ENCODE results near the gene ORC4.

The ORC4 gene

DNA sequence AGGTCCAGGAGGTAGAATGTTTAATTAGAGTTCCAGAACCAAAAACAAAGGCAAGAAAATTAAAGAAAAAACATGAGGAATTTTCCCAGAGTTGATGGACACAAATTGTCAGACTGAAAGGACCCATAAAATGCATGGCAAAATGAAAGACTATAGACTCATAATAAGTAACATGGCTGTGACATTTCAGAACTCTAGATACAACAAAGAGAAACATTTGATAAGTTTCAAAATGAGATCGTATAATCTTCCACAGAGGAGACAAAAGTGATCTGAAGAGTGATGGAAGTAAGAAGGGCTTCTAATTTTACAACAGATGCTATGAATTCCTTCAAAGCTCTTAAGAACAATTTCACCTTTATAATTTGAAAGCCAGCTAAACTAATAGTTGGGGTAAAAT is 20.4 kb downstream of the ORC4 start:
- no peak for TF ChIP-seq CREB1 (IDR thresholded peaks at IDR 0.05; ENCODE audit: low read depth)

DNA sequence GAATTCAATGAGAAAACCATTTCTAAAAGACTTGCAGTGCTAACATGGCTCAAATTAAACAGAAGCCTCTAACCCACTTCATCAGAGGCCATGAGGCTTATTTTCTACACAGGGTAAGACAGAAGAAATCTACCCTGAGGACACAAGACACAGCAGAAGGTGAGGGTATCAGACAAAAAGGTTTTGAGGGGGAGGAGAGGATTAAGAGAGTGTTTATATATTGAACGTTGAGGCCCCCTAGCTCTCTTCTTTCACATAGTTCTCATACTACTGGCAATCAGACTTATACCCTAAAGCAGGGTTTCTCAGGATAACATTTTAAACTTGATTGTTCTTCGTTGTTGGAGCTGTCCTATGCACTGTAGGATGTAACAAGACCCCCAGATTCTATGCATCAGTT is 21.4 kb downstream of the ORC4 start:
- TF ChIP-seq NFIC (IDR thresholded peaks at IDR 0.05) (no peak), RAD21 (IDR thresholded peaks at IDR 0.05; ENCODE audit: low read depth) (no peak), CEBPB (IDR thresholded peaks at IDR 0.05) (no peak), TAF1 (IDR thresholded peaks at IDR 0.05; ENCODE audit: low read depth) (no peak), YY1 (IDR thresholded peaks at IDR 0.05; ENCODE audit: low read depth) (no peak)
- TF ChIP-seq, protein P1, sequence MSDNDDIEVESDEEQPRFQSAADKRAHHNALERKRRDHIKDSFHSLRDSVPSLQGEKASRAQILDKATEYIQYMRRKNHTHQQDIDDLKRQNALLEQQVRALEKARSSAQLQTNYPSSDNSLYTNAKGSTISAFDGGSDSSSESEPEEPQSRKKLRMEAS (IDR thresholded peaks at IDR 0.05) = no peak

DNA sequence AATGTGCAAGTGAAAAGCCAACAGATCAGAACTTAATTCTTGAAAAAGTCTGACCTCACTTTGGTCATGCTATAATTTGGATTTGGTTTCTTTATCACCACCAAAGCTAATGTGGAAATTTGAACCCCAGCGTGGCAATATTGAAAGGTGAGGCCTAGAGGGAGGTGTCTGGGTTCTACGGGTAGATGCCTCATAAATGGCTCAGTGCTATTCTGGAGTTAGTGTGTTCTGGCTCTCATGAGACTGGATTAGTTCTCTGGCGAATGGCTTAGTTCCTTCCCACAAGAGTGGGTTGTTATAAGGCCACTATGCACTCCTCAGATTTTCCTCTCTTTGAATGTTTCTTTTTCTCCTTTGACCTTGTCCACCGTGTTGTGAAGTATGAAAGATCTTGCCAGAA is 22.3 kb downstream of the ORC4 start:
- TF ChIP-seq YY1 (IDR thresholded peaks at IDR 0.05; ENCODE audit: low read depth) = no peak
- no peak for TF ChIP-seq CEBPB (IDR thresholded peaks at IDR 0.05)
- no peak for TF ChIP-seq ZBTB7A (IDR thresholded peaks at IDR 0.05; ENCODE audit: low read depth)
- no peak for TF ChIP-seq NFIC (IDR thresholded peaks at IDR 0.05)
- TF ChIP-seq FOXM1 (IDR thresholded peaks at IDR 0.05; ENCODE audit: borderline replicate concordance, low read depth) = no peak
- TF ChIP-seq, protein P1 (IDR thresholded peaks at IDR 0.05) = no peak
- TF ChIP-seq TAF1 (IDR thresholded peaks at IDR 0.05; ENCODE audit: low read depth) = no peak
- TF ChIP-seq TEAD4 (IDR thresholded peaks at IDR 0.05) = no peak
- TF ChIP-seq, protein P2, sequence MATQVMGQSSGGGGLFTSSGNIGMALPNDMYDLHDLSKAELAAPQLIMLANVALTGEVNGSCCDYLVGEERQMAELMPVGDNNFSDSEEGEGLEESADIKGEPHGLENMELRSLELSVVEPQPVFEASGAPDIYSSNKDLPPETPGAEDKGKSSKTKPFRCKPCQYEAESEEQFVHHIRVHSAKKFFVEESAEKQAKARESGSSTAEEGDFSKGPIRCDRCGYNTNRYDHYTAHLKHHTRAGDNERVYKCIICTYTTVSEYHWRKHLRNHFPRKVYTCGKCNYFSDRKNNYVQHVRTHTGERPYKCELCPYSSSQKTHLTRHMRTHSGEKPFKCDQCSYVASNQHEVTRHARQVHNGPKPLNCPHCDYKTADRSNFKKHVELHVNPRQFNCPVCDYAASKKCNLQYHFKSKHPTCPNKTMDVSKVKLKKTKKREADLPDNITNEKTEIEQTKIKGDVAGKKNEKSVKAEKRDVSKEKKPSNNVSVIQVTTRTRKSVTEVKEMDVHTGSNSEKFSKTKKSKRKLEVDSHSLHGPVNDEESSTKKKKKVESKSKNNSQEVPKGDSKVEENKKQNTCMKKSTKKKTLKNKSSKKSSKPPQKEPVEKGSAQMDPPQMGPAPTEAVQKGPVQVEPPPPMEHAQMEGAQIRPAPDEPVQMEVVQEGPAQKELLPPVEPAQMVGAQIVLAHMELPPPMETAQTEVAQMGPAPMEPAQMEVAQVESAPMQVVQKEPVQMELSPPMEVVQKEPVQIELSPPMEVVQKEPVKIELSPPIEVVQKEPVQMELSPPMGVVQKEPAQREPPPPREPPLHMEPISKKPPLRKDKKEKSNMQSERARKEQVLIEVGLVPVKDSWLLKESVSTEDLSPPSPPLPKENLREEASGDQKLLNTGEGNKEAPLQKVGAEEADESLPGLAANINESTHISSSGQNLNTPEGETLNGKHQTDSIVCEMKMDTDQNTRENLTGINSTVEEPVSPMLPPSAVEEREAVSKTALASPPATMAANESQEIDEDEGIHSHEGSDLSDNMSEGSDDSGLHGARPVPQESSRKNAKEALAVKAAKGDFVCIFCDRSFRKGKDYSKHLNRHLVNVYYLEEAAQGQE (IDR thresholded peaks at IDR 0.05; ENCODE audit: low read depth) = no peak
- TF ChIP-seq, protein P3, sequence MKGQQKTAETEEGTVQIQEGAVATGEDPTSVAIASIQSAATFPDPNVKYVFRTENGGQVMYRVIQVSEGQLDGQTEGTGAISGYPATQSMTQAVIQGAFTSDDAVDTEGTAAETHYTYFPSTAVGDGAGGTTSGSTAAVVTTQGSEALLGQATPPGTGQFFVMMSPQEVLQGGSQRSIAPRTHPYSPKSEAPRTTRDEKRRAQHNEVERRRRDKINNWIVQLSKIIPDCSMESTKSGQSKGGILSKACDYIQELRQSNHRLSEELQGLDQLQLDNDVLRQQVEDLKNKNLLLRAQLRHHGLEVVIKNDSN (IDR thresholded peaks at IDR 0.05) = no peak
- TF ChIP-seq TCF12 (IDR thresholded peaks at IDR 0.05; ENCODE audit: low read depth) = no peak
- no peak for TF ChIP-seq EP300 (IDR thresholded peaks at IDR 0.05; ENCODE audit: borderline replicate concordance)
- no peak for TF ChIP-seq EGR1 (IDR thresholded peaks at IDR 0.05)
- no peak for TF ChIP-seq CREB1 (IDR thresholded peaks at IDR 0.05; ENCODE audit: low read depth)
- TF ChIP-seq RAD21 (IDR thresholded peaks at IDR 0.05; ENCODE audit: low read depth) = no peak

DNA sequence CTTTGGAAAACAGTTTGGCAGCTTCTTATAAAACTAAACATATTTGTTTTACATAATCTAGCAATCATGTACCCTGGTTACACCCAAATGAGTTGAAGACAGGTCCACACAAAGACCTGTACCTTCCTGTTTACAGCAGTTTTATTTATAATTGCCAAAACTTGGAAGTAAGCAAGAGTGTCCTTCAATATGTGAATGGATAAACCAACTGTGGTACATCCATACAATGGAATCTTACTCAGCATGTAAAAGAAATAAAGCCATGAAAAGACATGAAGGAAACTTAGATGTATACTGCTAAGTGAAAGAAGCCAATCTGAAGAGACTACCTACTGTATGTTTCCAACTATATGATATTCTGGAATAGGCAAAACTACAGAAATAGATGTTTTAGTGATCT is 23.7 kb downstream of the ORC4 start:
- TF ChIP-seq NFIC (IDR thresholded peaks at IDR 0.05) = no peak

DNA sequence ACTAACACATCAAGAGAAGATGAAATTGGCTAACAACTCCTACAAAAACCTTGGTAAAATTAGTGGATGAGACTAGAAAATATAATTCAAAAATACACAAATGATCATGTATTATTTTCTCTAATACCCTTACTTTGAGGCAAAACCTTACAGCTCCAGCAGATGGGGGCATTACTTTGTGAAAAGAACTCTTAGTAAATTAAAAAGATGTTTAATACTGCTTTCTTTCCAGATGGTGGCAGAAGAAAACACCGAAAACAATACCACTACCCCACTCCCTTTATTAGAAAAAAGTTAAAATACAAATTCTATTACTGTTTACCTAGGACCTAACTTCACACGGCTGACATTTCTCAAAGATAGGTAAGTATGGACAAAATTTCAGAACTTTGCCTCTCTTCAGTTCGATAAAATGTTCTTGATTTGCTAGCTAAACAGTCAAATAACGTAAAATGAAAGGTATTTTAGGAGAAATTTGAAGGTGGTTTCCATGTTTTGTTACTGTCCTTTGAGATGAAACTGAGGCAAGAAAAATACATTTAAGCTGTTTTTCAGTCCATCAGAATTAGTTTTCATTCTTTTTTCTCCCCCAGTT is 30.6 kb downstream of the ORC4 start:
- TF ChIP-seq, protein P1 (IDR thresholded peaks at IDR 0.05) = no peak
- TF ChIP-seq TCF12 (IDR thresholded peaks at IDR 0.05; ENCODE audit: low read depth) (no peak), RAD21 (IDR thresholded peaks at IDR 0.05; ENCODE audit: low read depth) (peak; percentile 54), FOXM1 (IDR thresholded peaks at IDR 0.05; ENCODE audit: borderline replicate concordance, low read depth) (no peak), CREB1 (IDR thresholded peaks at IDR 0.05; ENCODE audit: low read depth) (no peak), CEBPB (IDR thresholded peaks at IDR 0.05) (no peak)

DNA sequence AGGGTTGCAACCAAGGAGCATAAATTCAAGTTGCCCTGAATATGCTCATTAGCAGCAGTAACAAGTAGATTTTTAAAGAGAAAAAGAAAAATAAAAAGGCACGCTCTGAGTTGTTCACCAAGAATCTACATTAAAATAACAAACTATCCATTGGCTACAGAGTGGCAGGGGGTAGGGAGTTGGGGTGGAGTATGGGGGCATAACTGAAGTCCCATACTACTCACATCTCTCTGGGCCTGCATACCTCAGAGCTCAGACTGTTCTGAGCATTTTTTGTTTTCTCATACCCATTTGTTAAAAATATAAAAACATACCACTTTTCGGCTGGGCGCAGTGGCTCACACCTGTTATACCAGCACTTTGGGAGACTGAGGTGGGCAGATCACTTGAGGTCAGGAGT is 31.4 kb downstream of the ORC4 start:
- no peak for TF ChIP-seq TAF1 (IDR thresholded peaks at IDR 0.05; ENCODE audit: low read depth)
- no peak for TF ChIP-seq RAD21 (IDR thresholded peaks at IDR 0.05; ENCODE audit: low read depth)
- TF ChIP-seq YY1 (IDR thresholded peaks at IDR 0.05; ENCODE audit: low read depth) = no peak
- TF ChIP-seq CEBPB (IDR thresholded peaks at IDR 0.05) = no peak
- TF ChIP-seq CREB1 (IDR thresholded peaks at IDR 0.05; ENCODE audit: low read depth) = no peak
- TF ChIP-seq, protein P1 (IDR thresholded peaks at IDR 0.05) = no peak
- TF ChIP-seq FOXM1 (IDR thresholded peaks at IDR 0.05; ENCODE audit: borderline replicate concordance, low read depth) = no peak
- no peak for TF ChIP-seq TEAD4 (IDR thresholded peaks at IDR 0.05)
- TF ChIP-seq EGR1 (IDR thresholded peaks at IDR 0.05) = no peak
- no peak for TF ChIP-seq EP300 (IDR thresholded peaks at IDR 0.05; ENCODE audit: borderline replicate concordance)
- TF ChIP-seq, protein P2 (IDR thresholded peaks at IDR 0.05; ENCODE audit: low read depth) = no peak
- TF ChIP-seq ZBTB7A (IDR thresholded peaks at IDR 0.05; ENCODE audit: low read depth) = no peak
- no peak for TF ChIP-seq NFIC (IDR thresholded peaks at IDR 0.05)
- TF ChIP-seq, protein P3 (IDR thresholded peaks at IDR 0.05) = no peak
